GM13976 (cell line): ENCODE results near the gene TMEM169.

Experiments
- DNase-seq: peaks from one replicate; pipeline ENCODE4 v3.0.0; 2012; ENCODE audit warnings: low spot score
- in situ Hi-C: fragments of 300-500 bp; cut with MboI; formaldehyde crosslinking; loops from one replicate; pipeline ENCODE4 v1.12.0; 2022; ENCODE audit warnings: low sequenced_read_pairs, mixed read lengths, inconsistent platforms; ENCODE audit not compliant: unreplicated experiment
- TF ChIP-seq, protein P1 (sequence below): IDR thresholded peaks from 2 replicates; pipeline ENCODE4 v1.5.1; 2012; ENCODE audit warnings: borderline replicate concordance, mild to moderate bottlenecking; ENCODE audit not compliant: insufficient read depth; ENCODE audit errors: extremely low read depth, missing control alignments, control extremely low read depth

The TMEM169 gene

GRCh38 chr2:216108310-216108966, 26.7 kb downstream of the TMEM169 start:
- no peak for DNase-seq
- in situ Hi-C loops, result no loop called here
- TF ChIP-seq, protein P1, sequence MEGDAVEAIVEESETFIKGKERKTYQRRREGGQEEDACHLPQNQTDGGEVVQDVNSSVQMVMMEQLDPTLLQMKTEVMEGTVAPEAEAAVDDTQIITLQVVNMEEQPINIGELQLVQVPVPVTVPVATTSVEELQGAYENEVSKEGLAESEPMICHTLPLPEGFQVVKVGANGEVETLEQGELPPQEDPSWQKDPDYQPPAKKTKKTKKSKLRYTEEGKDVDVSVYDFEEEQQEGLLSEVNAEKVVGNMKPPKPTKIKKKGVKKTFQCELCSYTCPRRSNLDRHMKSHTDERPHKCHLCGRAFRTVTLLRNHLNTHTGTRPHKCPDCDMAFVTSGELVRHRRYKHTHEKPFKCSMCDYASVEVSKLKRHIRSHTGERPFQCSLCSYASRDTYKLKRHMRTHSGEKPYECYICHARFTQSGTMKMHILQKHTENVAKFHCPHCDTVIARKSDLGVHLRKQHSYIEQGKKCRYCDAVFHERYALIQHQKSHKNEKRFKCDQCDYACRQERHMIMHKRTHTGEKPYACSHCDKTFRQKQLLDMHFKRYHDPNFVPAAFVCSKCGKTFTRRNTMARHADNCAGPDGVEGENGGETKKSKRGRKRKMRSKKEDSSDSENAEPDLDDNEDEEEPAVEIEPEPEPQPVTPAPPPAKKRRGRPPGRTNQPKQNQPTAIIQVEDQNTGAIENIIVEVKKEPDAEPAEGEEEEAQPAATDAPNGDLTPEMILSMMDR, result no peak

GRCh38 chr2:216108967-216109921, 27.5 kb downstream of the TMEM169 start, which contains the start of gene XRCC5:
TSS of gene XRCC5 (plus strand) at chr2:216109348. CDS start at chr2:216109437, 89 bp downstream.
- DNase-seq, result peak; percentile 92
- TF ChIP-seq, protein P1, result no peak
- in situ Hi-C loops, result no loop called here

- in situ Hi-C loops, result no loop called here
- DNase-seq, result no peak
- TF ChIP-seq, protein P1, result no peak
Measured at GRCh38 chr2:216109962-216110614, 28.4 kb downstream of the TMEM169 start.

DNA sequence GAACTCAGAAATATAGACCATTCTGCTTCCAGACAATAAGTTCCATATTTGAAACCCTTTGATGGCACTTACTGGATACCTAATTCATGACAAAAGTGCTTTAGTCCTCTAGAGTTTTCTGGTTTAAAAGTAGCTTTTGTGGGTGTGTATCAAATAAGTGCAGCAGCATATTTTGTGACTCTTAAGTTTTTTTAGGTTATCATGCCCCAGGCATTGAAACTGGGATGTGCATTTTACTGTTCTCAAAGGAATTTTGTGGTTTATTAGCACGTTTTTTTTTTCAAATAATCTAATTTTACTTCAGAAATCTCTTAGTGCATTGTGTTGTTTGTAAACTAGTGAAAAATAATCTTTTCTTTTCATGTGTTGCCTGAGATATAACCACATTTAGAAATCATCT, 28.9 kb downstream of the TMEM169 start:
- TF ChIP-seq, protein P1, result no peak
- DNase-seq, result no peak
- in situ Hi-C loops, result no loop called here

- in situ Hi-C loops, result no loop called here
- DNase-seq, result no peak
- TF ChIP-seq, protein P1, result no peak
Measured at GRCh38 chr2:216111122-216111521, 29.4 kb downstream of the TMEM169 start.

- DNase-seq, result no peak
- in situ Hi-C loops, result no loop called here
- TF ChIP-seq, protein P1, result no peak
Measured at GRCh38 chr2:216112926-216113325, 31.2 kb downstream of the TMEM169 start.
